ENCODE results near the gene PYGB.

The PYGB gene

DNA sequence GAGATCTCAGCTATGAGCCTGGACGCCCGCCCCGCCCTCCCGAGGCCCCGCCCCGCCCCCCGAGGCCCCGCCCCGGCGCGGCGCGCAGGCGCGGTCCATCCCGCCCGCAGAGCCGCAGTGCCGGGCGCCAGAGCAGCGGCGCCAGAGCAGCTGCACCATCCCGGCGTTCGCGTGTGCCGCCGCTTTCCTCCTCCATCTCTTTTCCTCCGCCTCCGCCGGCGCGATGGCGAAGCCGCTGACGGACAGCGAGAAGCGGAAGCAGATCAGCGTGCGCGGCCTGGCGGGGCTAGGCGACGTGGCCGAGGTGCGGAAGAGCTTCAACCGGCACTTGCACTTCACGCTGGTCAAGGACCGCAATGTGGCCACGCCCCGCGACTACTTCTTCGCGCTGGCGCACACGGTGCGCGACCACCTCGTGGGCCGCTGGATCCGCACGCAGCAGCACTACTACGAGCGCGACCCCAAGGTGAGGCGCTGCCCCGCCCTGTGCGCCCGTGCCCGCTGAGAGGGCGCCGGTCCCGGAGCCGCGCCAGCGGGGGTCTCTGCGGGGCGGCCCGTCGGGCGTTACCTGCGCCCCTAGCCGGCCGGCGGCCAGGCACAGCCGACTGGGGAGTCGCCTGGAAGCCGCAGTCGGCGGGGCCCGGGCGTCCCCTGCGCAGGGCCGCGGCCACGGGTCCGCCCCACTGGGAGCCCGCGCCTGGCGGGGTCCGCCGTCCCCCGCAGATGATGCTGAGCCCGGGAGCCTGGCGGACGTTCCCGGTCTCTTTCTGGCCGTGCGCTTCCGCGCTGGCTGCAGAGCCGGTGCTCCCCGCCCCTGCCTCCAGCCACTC is at the start of gene PYGB:
Gene PYGB (plus strand): TSS at position 130 of the 830 bp plus-strand sequence. CDS start 94 bp downstream, at position 224.
- DNase-seq (ENCODE audit: low read depth): peak; percentile 57

- DNase-seq (ENCODE audit: low read depth): no peak
Measured at GRCh38 chr20:25198663-25199383, 49.1 kb upstream of the PYGB start.

GRCh38 chr20:25199473-25200260 is 48.2 kb upstream of the PYGB start:
- no peak for DNase-seq (ENCODE audit: low read depth)

DNA sequence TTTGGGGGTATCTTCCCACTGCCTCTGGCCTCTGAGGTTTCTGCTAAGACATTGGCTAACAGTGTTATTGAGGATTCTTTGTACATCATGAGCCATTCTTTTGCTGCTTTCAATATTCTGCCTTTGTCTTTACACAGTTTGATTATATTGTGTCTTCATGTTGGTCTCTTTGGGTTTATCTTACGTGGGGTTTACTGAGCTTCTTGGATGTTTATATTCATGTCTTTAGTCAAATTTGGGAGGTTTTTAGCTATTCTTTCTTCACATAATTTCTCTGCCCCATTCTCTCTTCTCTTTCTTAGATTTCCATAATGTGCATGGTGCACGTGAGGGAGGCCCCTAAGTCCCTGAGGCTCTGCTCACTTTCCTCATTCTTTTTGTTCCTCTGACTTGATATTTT is 44.8 kb upstream of the PYGB start:
- no peak for DNase-seq (ENCODE audit: low read depth)

DNA sequence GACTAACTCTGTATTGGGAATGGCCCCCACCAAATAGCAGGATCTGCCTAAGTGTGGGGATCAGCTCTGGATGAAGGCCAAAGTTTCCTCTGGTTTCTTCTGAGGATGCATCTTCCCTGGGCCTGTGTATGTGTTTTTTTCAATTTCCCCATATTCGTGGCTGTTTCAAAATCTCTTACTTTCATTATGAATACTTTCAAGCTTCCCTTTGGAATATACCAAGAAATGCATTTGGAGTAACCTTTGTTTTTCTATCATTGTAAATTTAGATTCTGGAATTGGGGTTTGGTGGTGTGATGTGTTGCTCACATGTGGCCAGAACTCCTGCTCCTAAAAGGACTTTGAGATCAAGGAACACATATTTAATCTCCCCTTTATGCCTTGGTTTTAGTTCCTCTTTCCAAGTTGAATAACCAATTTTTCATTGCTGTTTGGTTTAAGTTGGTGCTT is 44.0 kb upstream of the PYGB start:
- no peak for DNase-seq (ENCODE audit: low read depth)

GRCh38 chr20:25204550-25205276 is 43.2 kb upstream of the PYGB start:
- no peak for DNase-seq (ENCODE audit: low read depth)

DNA sequence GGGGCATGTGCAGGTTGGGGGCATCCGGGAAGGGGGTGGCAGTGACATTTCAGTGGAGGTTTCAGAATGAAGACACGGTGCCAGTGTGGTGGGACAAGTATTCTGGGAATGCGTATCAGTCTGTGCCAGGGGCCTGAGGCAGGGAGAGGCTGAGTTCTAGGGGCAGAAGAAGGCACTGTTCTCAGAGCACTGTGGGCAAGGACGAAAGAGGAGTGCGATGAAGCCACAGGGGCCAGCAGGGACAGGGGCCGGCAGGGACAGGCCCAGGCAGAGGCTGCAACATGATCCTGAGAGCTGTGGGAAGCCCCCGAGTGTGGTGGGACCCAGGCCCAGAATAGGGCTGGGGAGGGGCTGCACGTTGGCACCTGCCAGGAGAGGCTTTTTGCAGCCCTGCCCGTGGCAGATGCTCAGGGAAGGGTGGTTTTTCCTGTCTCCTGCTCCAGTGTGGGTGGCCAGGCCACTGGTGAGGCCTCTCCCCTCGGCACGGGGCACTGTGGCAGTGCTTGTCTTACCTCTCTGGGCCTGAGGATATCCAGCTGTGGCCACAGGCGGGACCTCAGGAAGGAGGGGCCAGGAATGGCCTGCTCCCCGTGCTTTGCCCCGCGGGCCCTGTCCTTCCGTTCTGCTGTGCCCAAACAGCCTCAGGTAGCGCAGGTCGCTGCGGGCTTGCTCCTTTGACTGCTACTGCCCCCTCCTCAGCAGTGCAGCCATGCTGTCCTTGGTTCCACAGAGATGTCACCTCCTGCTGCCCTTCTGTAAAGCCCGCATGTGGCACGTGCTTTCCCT is 42.4 kb upstream of the PYGB start:
- no peak for DNase-seq (ENCODE audit: low read depth)

- DNase-seq (ENCODE audit: low read depth): no peak
Measured at GRCh38 chr20:25206063-25206403, 41.9 kb upstream of the PYGB start.

DNA sequence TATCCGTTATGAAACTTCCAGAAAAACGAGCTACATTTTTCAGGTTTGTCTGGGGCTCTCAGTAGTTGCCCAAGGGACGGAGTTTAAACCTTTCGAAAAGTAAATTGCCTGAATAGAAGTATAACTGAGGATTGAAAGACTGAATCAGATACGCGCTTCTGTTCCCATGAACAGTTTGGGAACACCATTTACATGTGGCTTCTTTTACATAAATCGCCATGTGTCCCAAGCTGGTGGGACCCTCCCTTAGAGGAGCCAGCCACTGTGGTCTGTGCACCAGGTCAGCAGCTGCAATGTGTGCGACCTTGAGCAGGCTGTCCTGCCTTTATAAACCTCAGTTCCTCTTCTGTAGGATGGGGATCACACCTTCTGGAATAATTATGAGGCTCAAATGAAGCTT is 41.3 kb upstream of the PYGB start:
- no peak for DNase-seq (ENCODE audit: low read depth)

GRCh38 chr20:25207149-25207959 is 40.5 kb upstream of the PYGB start:
- no peak for DNase-seq (ENCODE audit: low read depth)

- no peak for DNase-seq (ENCODE audit: low read depth)
Measured at GRCh38 chr20:25207960-25208534, 39.8 kb upstream of the PYGB start.

DNA sequence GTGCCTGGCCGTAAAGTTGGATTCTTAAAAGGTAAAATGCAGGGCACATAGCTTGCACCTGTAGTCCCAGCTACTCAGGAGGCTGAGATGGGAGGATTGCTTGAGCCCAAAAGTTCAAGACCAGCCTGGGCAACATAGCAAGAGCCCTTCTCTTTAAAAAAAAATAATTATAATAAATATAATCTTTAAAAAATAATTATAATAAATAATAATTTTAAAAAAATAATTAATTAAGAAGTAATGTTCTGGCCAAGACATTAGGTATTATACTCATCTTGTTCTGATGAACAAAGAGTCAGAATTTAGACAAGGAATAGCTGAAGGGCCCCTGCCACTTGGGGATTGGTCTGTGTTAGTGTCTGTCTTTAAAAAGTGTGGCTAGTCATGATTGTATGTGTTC is 38.5 kb upstream of the PYGB start:
- DNase-seq (ENCODE audit: low read depth): no peak

DNA sequence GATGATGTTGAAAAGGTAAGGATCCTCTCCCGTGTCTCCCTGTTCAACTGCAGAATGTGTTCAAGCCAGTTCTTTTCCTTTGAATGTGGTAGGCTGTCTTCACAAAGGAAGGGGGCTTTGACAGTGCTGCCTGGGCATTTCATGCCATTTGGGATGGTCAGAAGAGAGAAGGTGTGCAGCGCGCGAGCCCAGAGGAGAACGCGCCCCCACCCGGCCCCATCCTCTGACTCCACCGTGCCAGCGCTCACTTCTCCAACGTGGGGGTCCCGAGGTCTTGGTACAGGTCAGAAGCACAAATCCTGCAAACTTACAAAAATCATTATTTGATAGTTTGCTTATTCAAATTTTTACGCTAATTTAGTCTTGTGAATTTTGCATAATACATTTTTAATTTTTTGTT is 38.0 kb upstream of the PYGB start:
- no peak for DNase-seq (ENCODE audit: low read depth)

GRCh38 chr20:25211273-25211672 is 36.6 kb upstream of the PYGB start:
- no peak for DNase-seq (ENCODE audit: low read depth)

DNA sequence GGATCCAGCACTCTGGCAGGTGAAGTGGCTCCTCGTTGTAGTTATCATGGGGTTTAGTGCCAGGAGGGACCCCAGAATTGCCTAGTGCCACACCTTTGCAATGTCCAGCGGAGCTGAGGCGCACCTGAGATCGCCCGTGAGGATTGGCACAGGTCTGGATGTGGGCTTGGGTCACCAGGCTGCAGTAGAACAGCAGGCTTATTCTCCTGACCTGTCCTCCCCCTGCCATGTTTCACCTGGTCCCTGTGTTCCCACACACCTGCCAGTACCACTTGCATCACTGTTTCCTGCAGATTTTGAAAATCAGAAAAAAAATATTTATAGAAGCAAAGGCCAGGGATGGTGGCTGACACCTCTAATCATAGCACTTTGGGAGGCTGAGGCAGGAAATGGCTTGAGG is 35.6 kb upstream of the PYGB start:
- DNase-seq (ENCODE audit: low read depth): no peak

GRCh38 chr20:25213566-25214425 is 34.1 kb upstream of the PYGB start:
- DNase-seq (ENCODE audit: low read depth): no peak

- no peak for DNase-seq (ENCODE audit: low read depth)
Measured at GRCh38 chr20:25214426-25214790, 33.5 kb upstream of the PYGB start.

GRCh38 chr20:25214819-25215218 is 33.1 kb upstream of the PYGB start:
- no peak for DNase-seq (ENCODE audit: low read depth)

DNA sequence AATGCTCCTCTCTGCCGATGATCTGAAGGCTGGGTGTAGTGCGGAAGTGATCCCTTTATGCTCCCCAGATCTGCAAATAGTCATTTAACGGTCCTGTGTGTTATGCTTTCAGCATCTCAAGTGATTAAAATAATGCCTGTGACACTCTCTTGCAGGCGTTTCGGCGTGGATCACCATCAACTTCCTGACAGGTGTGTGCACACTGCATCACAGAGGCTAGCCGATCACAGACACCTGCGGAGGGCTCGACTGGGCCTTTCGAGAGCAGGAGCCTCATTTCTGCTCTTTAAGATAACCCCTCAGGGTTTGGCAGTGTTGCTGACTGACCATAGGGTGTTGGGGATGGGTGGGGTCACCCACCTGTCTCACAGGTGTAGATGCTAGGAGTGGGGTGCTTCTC is 32.4 kb upstream of the PYGB start:
- no peak for DNase-seq (ENCODE audit: low read depth)

Measured in T-helper 22 cell (primary cell).